ENCODE measurements around the gene APOO. TPM values are rescaled to one million over a fixed set of nuclear protein-coding genes. Genes with fewer than 3 reads are reported as not detected.

APOO gene
- total RNA-seq, 3 donors from 2014 or later: 19.2 to 38.7 (median 36.6) TPM

GRCh38 chrX:23885803-23886202 lies 21.9 kb downstream of the APOO start:
- no peak for DNase-seq
- Histone ChIP-seq H3K36me3 (ENCODE audit: low read depth) (no peaks in the 10 kb centered on the region), H3K4me1 (ENCODE audit: low read depth) (peaks cover 7% of the 10 kb centered on the region), H3K9me3 (no peaks in the 10 kb centered on the region), H3K4me3 (no peak overlapping the region)
- no peak for TF ChIP-seq CTCF (IDR thresholded peaks at IDR 0.05)
- intact Hi-C loops (cut with DNase I, micrococcal nuclease): no loop called here
- no peak for ATAC-seq

GRCh38 chrX:23884427-23885024 lies 23.2 kb downstream of the APOO start:
- no peaks in the 10 kb centered on the region for H3K36me3 ChIP-seq (ENCODE audit: low read depth)
- no peak for TF ChIP-seq CTCF (IDR thresholded peaks at IDR 0.05)

GRCh38 chrX:23883737-23884354 lies 23.9 kb downstream of the APOO start:
- ATAC-seq: peak; percentile 73
- intact Hi-C loops (cut with DNase I, micrococcal nuclease): no loop called here
- H3K4me3 ChIP-seq: no peak overlapping the region
- no peaks in the 10 kb centered on the region for H3K9me3 ChIP-seq
- peaks cover 7% of the 10 kb centered on the region for H3K4me1 ChIP-seq (ENCODE audit: low read depth)
- DNase-seq: no peak
- H3K36me3 ChIP-seq (ENCODE audit: low read depth): no peaks in the 10 kb centered on the region
- no peak for TF ChIP-seq CTCF (IDR thresholded peaks at IDR 0.05)

More at GRCh38 chrX:23884427-23885024, 23.2 kb downstream of the APOO start:
- ATAC-seq: no peak
- DNase-seq: no peak
- H3K9me3 ChIP-seq: no peaks in the 10 kb centered on the region
- peaks cover 7% of the 10 kb centered on the region for H3K4me1 ChIP-seq (ENCODE audit: low read depth)
- no peak overlapping the region for H3K4me3 ChIP-seq
- intact Hi-C loops (cut with DNase I, micrococcal nuclease): no loop called here

GRCh38 chrX:23879380-23880090 lies 28.2 kb downstream of the APOO start:
- Histone ChIP-seq H3K4me1 (ENCODE audit: low read depth) (peaks cover 7% of the 10 kb centered on the region), H3K36me3 (ENCODE audit: low read depth) (no peaks in the 10 kb centered on the region), H3K4me3 (no peak overlapping the region), H3K9me3 (no peaks in the 10 kb centered on the region)
- peak; percentile 76 for ATAC-seq
- no peak for TF ChIP-seq CTCF (IDR thresholded peaks at IDR 0.05)
- DNase-seq: peak in 1 of 3 donors; percentile 43
- intact Hi-C loops (cut with DNase I, micrococcal nuclease): no loop called here

- intact Hi-C loops (cut with DNase I, micrococcal nuclease): no loop called here
- no peaks in the 10 kb centered on the region for H3K36me3 ChIP-seq (ENCODE audit: low read depth)
- ATAC-seq (no peak), DNase-seq (no peak)
- H3K4me3 ChIP-seq: no peak overlapping the region
- no peak for TF ChIP-seq CTCF (IDR thresholded peaks at IDR 0.05)
- H3K4me1 ChIP-seq (ENCODE audit: low read depth): no peaks in the 10 kb centered on the region
- H3K9me3 ChIP-seq: no peaks in the 10 kb centered on the region
Measured at GRCh38 chrX:23871905-23872546, 35.7 kb downstream of the APOO start.

All from mucosa of descending colon (tissue), 3 donors.